ENCODE data around the gene NCEH1. TPM values are rescaled to one million over a fixed set of nuclear protein-coding genes. Genes with fewer than 3 reads are reported as not detected.
"Not testable (repeated sequence)": the region's sequence is repeated elsewhere in the genome, so short reads cannot be mapped to it uniquely, and the experiment has no call there.

NCEH1 gene
- total RNA-seq, 4 donors from 2014 or later = 6.6 to 15.8 (median 10.6) TPM

DNA sequence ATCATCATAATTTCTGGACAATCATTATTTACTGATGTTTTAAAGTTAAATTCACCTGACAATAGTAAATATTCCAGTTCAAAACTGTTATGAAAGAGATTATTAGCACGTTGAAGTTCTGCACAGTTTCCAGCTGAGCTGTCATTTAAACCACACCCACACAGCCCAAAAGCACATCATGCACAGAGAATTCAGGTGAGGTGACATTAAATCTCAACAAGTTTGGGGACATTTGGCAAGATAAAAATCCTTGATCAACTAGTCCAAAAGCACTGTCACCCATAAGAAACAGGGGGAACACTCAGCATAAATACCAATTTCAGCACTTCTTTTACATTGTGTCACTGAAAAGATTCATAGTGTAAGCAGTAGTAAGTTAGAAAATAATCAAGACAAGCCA, 6.9 kb downstream of the NCEH1 start:
- H3K4me1 ChIP-seq = peaks cover 0 to 3% (median under 1%) of the 10 kb centered on the region in 4 donors
- no peaks in the 10 kb centered on the region for H3K27me3 ChIP-seq
- H3K4me3 ChIP-seq = no peak overlapping the region
- H3K27ac ChIP-seq = no peak overlapping the region
- TF ChIP-seq POLR2A (IDR thresholded peaks at IDR 0.05) = no peak
- TF ChIP-seq, protein P1, sequence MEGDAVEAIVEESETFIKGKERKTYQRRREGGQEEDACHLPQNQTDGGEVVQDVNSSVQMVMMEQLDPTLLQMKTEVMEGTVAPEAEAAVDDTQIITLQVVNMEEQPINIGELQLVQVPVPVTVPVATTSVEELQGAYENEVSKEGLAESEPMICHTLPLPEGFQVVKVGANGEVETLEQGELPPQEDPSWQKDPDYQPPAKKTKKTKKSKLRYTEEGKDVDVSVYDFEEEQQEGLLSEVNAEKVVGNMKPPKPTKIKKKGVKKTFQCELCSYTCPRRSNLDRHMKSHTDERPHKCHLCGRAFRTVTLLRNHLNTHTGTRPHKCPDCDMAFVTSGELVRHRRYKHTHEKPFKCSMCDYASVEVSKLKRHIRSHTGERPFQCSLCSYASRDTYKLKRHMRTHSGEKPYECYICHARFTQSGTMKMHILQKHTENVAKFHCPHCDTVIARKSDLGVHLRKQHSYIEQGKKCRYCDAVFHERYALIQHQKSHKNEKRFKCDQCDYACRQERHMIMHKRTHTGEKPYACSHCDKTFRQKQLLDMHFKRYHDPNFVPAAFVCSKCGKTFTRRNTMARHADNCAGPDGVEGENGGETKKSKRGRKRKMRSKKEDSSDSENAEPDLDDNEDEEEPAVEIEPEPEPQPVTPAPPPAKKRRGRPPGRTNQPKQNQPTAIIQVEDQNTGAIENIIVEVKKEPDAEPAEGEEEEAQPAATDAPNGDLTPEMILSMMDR (IDR thresholded peaks at IDR 0.05) = no peak
- H3K9me3 ChIP-seq = no peaks in the 10 kb centered on the region
- no peak for DNase-seq
- H3K36me3 ChIP-seq = no peaks in the 10 kb centered on the region

DNA sequence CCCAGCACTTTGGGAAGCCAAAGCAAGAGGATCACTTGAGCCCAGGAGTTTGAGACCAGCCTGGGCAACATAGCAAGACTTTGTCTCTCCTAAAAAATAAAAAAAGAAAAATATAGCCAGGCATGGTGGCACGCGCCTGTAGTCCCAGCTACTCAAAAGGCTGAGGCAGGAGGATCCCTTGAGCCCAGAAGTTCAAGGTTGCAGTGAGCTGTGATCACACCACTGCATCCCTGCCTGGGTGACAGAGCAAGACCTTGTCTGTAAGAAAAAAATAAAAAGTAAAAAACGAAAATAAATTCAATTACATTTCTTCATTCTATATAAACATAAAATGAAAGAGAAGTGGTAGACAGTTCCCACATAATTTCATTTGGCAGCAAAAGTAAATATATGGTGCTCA, 8.1 kb downstream of the NCEH1 start:
- not testable (repeated sequence) for H3K4me1 ChIP-seq, H3K4me3 ChIP-seq, DNase-seq, H3K9me3 ChIP-seq, H3K27me3 ChIP-seq, H3K36me3 ChIP-seq, H3K27ac ChIP-seq

DNA sequence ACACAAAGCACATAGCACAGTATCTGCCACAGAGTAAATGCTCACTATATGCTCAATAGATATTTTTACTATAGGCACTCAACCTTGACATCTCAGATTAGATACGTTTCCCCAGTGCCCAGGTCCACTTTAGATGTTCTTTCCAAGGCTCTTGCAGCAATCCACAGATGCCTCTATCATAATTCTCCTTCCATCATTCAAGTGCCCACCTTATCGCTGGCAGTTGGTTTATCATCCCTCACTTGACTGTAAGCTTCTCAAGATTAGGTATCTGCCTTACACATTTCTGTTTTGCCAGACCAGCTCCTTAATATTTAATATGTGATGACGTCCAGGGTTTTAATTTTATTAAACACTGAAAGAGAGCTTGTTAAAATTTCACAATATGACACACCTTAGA, 8.6 kb downstream of the NCEH1 start:
- no peak overlapping the region for H3K4me3 ChIP-seq
- no peaks in the 10 kb centered on the region for H3K9me3 ChIP-seq
- H3K4me1 ChIP-seq = peaks cover 0 to 4% (median 0%) of the 10 kb centered on the region in 4 donors
- H3K36me3 ChIP-seq = no peaks in the 10 kb centered on the region
- DNase-seq = no peak
- no peak overlapping the region for H3K27ac ChIP-seq
- H3K27me3 ChIP-seq = no peaks in the 10 kb centered on the region
- TF ChIP-seq, protein P1 (IDR thresholded peaks at IDR 0.05) = no peak
- TF ChIP-seq POLR2A (IDR thresholded peaks at IDR 0.05) = no peak

DNA sequence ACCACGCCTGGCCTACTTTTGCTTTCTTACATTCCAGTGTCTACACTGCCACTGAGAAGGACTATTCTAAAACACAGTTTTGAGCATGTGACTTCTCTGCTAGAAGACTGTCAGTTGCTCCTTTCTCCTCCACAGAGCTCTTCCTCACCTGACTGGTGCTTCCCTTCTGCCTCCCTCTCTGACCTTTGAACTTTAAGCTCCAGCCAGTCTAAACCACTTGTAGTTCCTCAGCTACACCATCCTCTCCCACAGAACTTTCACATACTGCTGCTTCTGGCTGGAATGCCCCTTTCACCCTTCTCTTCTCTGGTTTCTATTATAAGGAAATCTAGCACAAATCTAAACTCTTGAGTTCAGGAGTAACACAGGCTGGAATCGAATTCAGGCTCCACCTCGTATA, 9.1 kb downstream of the NCEH1 start:
- DNase-seq = no peak
- Histone ChIP-seq H3K27me3 (no peaks in the 10 kb centered on the region), H3K27ac (no peak overlapping the region), H3K9me3 (no peaks in the 10 kb centered on the region), H3K4me1 (peaks cover 0 to 4% (median 0%) of the 10 kb centered on the region in 4 donors), H3K4me3 (no peak overlapping the region), H3K36me3 (no peaks in the 10 kb centered on the region)
- TF ChIP-seq, protein P1 (IDR thresholded peaks at IDR 0.05) = no peak

DNA sequence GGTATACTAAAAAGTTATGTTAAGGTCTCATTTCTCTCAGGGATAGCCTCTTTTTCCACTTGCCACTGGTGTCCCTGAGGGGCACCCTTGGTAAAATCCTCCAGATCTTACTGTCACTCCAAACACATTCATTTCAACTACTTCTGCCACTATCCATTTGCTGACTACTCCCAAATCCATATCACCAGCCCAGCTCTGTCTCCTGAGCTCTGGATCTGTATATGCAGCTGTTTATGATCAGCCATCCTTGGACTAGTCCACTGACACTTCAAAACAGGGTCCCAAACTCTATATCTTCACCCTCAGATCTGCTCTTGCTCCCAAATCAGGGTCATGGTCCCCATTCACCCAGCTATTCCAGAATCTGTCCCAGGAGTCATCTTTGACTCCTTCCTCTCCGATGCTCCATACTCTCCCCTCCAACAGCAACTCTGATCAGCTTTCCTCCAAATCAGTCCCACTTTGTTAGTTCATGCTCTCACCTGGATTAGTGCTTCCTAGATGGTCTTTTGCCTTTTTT, 9.9 kb downstream of the NCEH1 start:
- TF ChIP-seq, protein P1 (IDR thresholded peaks at IDR 0.05) = no peak
- no peak for TF ChIP-seq POLR2A (IDR thresholded peaks at IDR 0.05)
- peaks cover 0 to 4% (median 0%) of the 10 kb centered on the region in 4 donors for H3K4me1 ChIP-seq
- H3K36me3 ChIP-seq = no peaks in the 10 kb centered on the region
- no peak overlapping the region for H3K4me3 ChIP-seq
- no peaks in the 10 kb centered on the region for H3K9me3 ChIP-seq
- DNase-seq = no peak
- no peak overlapping the region for H3K27ac ChIP-seq
- H3K27me3 ChIP-seq = no peaks in the 10 kb centered on the region

DNA sequence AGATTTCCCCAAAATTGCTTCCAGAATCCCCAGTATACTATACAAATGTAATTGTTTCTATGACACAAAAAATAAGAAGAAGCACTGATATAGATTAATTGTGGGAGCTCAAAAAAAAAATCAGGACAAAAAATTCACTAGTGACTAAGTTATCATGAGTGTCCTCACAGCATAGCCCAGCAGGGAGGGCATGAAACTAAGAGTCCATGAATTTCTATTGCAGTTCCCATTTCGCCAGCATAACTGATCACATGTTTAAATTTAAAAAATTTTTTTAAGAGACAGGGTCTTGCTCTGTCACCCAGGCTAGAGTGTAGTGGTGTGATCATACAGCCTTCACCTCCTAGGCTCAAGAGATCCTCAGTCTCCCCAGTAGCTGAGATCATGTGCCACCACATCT, 10.6 kb downstream of the NCEH1 start:
- Histone ChIP-seq H3K4me1 (peaks cover 0 to 4% (median 0%) of the 10 kb centered on the region in 4 donors), H3K27ac (no peak overlapping the region)

More for the DNA sequence above, 10.6 kb downstream of the NCEH1 start:
- Histone ChIP-seq H3K4me3 (no peak overlapping the region), H3K36me3 (no peaks in the 10 kb centered on the region), H3K27me3 (no peaks in the 10 kb centered on the region), H3K9me3 (no peaks in the 10 kb centered on the region)
- DNase-seq = no peak
- TF ChIP-seq, protein P1 (IDR thresholded peaks at IDR 0.05) = no peak
- no peak for TF ChIP-seq POLR2A (IDR thresholded peaks at IDR 0.05)

Measured in Peyer's patch (tissue), 4 donors.